GM12878 (cell line): Measurements from ENCODE around the gene ODR4. TPM values are rescaled to one million over a fixed set of nuclear protein-coding genes. Genes with fewer than 3 reads are reported as not detected.

Experiments used
- ATAC-seq: fragments of 200-7000 bp; cut with Tn5 transposase; 3 replicates; pipeline ENCODE4 v1.9.1; 2020; ENCODE audit warnings: mild to moderate bottlenecking, moderate library complexity
- BruUV-seq: library from RNA; stranded (reverse); fragments of 400-500 nt; replicated peaks from 2 replicates; lab custom pipeline; 2021; lab: Mats Ljungman, UMichigan
- CTCF ChIA-PET: fragments of 300-600 bp; sonication (Branson Sonifier 250); formaldehyde crosslinking; extraction: SDS; loops from one replicate; lab custom pipeline; 2021; ENCODE audit warnings: inconsistent platforms; lab: Yijun Ruan, JAX
- POLR2A ChIA-PET: fragments of 350-600 bp; formaldehyde crosslinking; extraction: SDS; loops from one replicate; lab custom pipeline; 2021; ENCODE audit warnings: inconsistent platforms; lab: Charles Lee
- RAD21 ChIA-PET: fragments of 300-600 bp; sonication (Branson Sonifier 250); formaldehyde crosslinking; loops from one replicate; lab custom pipeline; 2023; ENCODE audit warnings: antibody characterized with exemption; ENCODE audit not compliant: unreplicated experiment; lab: Charles Lee
- SMC1A ChIA-PET: fragments of 300-600 bp; sonication (Branson Sonifier 250); formaldehyde crosslinking; loops from one replicate; lab custom pipeline; 2023; ENCODE audit not compliant: unreplicated experiment, uncharacterized antibody; lab: Charles Lee
- DNase-seq: peaks from one replicate; pipeline ENCODE4 v3.0.0-alpha.2; 2011; ENCODE audit warnings: low read depth, low spot score
- FAIRE-seq: peaks from 3 replicates; lab custom pipeline; 2011; peaks lifted over from hg19 to GRCh38; lab: Jason Lieb, UNC
- H2AFZ ChIP-seq: 2 replicates; pipeline ENCODE4 v1.6.0; 2011; ENCODE audit warnings: low read depth, low read length, control low read depth; ENCODE audit not compliant: control insufficient read depth
- H3K27ac ChIP-seq: 2 replicates; pipeline ENCODE4 v1.5.1; 2011; ENCODE audit warnings: control low read depth; ENCODE audit not compliant: control insufficient read depth, insufficient read depth
- H3K27me3 ChIP-seq, 2 experiments: replicated peaks in 1 of 2; 2 replicates each; pipeline versions ENCODE4 v1.6.0 to v1.6.1; 2011; ENCODE audit warnings: low read length in 1 of 2; ENCODE audit not compliant: control insufficient read depth in 2 of 2, insufficient read depth in 2 of 2
- H3K36me3 ChIP-seq, 2 experiments: 2 replicates each; pipeline ENCODE4 v1.5.1; 2011; ENCODE audit warnings: low read length in 1 of 2; ENCODE audit not compliant: control insufficient read depth in 2 of 2, insufficient read depth in 2 of 2
- H3K4me1 ChIP-seq: 2 replicates; pipeline ENCODE4 v1.6.1; 2011; ENCODE audit warnings: mild to moderate bottlenecking, low read length, moderate library complexity, mixed read lengths; ENCODE audit not compliant: control insufficient read depth, insufficient read depth
- H3K4me2 ChIP-seq: 2 replicates; pipeline ENCODE4 v1.6.0; 2011; ENCODE audit warnings: control low read depth; ENCODE audit not compliant: control insufficient read depth, insufficient read depth
- H3K4me3 ChIP-seq: fragments of 200-600 bp; sonication (generic); 2 replicates; pipeline ENCODE4 v1.5.1; 2016
- H3K79me2 ChIP-seq: 2 replicates; pipeline ENCODE4 v1.6.0; 2011; ENCODE audit warnings: low read length; ENCODE audit not compliant: control insufficient read depth, insufficient read depth
- H3K9ac ChIP-seq: 2 replicates; pipeline ENCODE4 v1.8.0; 2011; ENCODE audit warnings: low read length, control low read depth, mixed read lengths; ENCODE audit not compliant: control insufficient read depth, insufficient read depth
- H3K9me3 ChIP-seq: replicated peaks from 3 replicates; pipeline ENCODE4 v1.5.1; 2011; ENCODE audit warnings: mild to moderate bottlenecking, low read length; ENCODE audit not compliant: control insufficient read depth, insufficient read depth
- H4K20me1 ChIP-seq: 2 replicates; pipeline ENCODE4 v1.6.0; 2011; ENCODE audit not compliant: control insufficient read depth, insufficient read depth
- ETV6 ChIP-seq, 2 experiments: fragments of 450-650 bp in 1 of 2; IDR thresholded peaks in 1 of 2; conservative IDR thresholded peaks in 1 of 2; 2 replicates each; pipeline ENCODE4 v1.6.1; 2014; ENCODE audit warnings: antibody characterized with exemption in 1 of 2, borderline replicate concordance in 1 of 2, low read depth in 1 of 2, mild to moderate bottlenecking in 1 of 2, moderate library complexity in 1 of 2
- EZH2 ChIP-seq: IDR thresholded peaks from 2 replicates; pipeline ENCODE4 v1.6.1; 2012; ENCODE audit warnings: low read depth, mild to moderate bottlenecking, control low read depth, inconsistent platforms, low read length, borderline replicate concordance; ENCODE audit not compliant: control insufficient read depth
- NR2C2 ChIP-seq: IDR thresholded peaks from 2 replicates; pipeline ENCODE4 v1.6.1; 2011; ENCODE audit warnings: borderline replicate concordance, low read depth; ENCODE audit not compliant: control insufficient read depth, insufficient read length
- PAX8 ChIP-seq: fragments of 450-650 bp; IDR thresholded peaks from 2 replicates; pipeline ENCODE4 v1.6.1; 2017; ENCODE audit warnings: mild to moderate bottlenecking, moderate library complexity
- WGBS: methylation state at CpG from one replicate; pipeline ENCODE4 v1.1.6; 2016; ENCODE audit warnings: low lambda C conversion rate; ENCODE audit not compliant: insufficient replicate concordance, insufficient coverage; ENCODE audit errors: missing lambda C conversion rate; 5-methylcytosine and 5-hydroxymethylcytosine counted together
- in situ Hi-C: fragments of 300-500 bp; cut with MboI; formaldehyde crosslinking; loops from 9 replicates; pipeline ENCODE4 v1.14.3; 2018; ENCODE audit warnings: mixed read lengths
- intact Hi-C: fragments of 100-400 bp; cut with micrococcal nuclease; formaldehyde crosslinking; loops from one replicate; pipeline ENCODE4 v1.14.2; 2022; ENCODE audit not compliant: unreplicated experiment
- polyA plus RNA-seq, 11 experiments: library from polyadenylated mRNA; depleted of rRNA in 4 of 11; unstranded in 6 of 11; stranded (reverse) in 5 of 11; fragments of >200 nt; fragmentation: Nextera tagmentation in 4 of 11; fragmentation: Illumina TruSeq in 1 of 11; extraction: Ambion mirVana in 4 of 11; extraction: Trizol in 1 of 11; gene quantifications; 1 replicate in 1 of 11; 2 replicates in 10 of 11; pipeline versions ENCODE4 v1.2.1 to v1.2.3, GENCODE V29; 2011 to 2016; ENCODE audit warnings: inconsistent platforms in 2 of 11, missing spikeins in 2 of 11, low read depth in 1 of 11
- total RNA-seq, 4 experiments: library from RNA; depleted of rRNA in 3 of 4; stranded (reverse); fragments of >200 nt in 3 of 4; fragmentation: Illumina TruSeq in 1 of 4; extraction: Trizol in 1 of 4; gene quantifications; 2 replicates each; pipeline versions ENCODE4 v1.2.1 to v1.2.3, GENCODE V29; 2013 to 2021
- TF ChIP-seq, protein P1 (sequence below): fragments of 150-350 bp; IDR thresholded peaks from 2 replicates; pipeline ENCODE4 v1.6.1; 2014; ENCODE audit warnings: mild to moderate bottlenecking, low read depth, low read length
- TF ChIP-seq, protein P2 (sequence below): IDR thresholded peaks from 2 replicates; pipeline ENCODE4 v1.6.1; 2012; ENCODE audit warnings: low read length, inconsistent platforms
- TF ChIP-seq, protein P3 (sequence below): IDR thresholded peaks from 2 replicates; pipeline ENCODE4 v1.6.1; 2012; ENCODE audit warnings: improper control_type of control experiment, low read depth, low read length; ENCODE audit not compliant: insufficient replicate concordance

ODR4 gene
- total and polyA plus RNA-seq, 10 of the 15 experiments (the other 5 are each of a cell fraction or from before 2014, with no cell fraction given): 10.4 to 19.4 (median 13.3) TPM

DNA sequence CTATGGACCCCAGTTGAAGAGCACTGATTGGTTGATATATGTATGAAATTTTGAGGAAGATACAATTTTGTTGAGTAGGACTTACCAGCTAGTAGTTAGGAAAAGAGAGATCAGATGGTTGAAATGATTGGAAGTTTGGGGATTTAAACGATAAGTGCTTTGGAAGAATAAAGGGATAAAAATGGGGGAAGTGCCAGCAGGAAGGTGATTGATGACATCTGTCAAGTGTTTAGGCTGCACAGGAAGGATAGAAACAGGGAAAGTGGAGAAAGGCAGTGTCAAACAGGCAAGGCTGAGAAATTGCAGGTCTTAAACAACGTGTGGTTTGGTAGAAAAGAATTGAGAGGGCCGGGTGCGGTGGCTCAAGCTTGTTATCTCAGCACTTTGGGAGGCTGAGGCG is 62.9 kb downstream of the ODR4 start:
- TF ChIP-seq PAX8 (no peak), NR2C2 (no peak), ETV6 (conservative IDR thresholded peaks at IDR 0.05 in 1 of 2, IDR thresholded peaks at IDR 0.05 in 1 of 2; ENCODE audit: borderline replicate concordance in 1 of 2, low read depth in 1 of 2) (no peak), EZH2 (no peak)
- Histone ChIP-seq H3K9ac (no peak overlapping the region), H3K79me2 (no peaks in the 10 kb centered on the region), H4K20me1 (no peaks in the 10 kb centered on the region), H3K9me3 (no peaks in the 10 kb centered on the region), H3K4me2 (no peak overlapping the region), H3K36me3 (peaks cover 0 to 5% of the 10 kb centered on the region in 2 experiments; a peak in 1 of 4 replicates), H3K4me1 (no peaks in the 10 kb centered on the region), H3K27ac (no peak overlapping the region), H3K27me3 (no peaks in the 10 kb centered on the region), H3K4me3 (no peak overlapping the region), H2AFZ (no peak overlapping the region)
- ATAC-seq (no peak), DNase-seq (no peak), FAIRE-seq (no peak)
- ChIA-PET POLR2A (no interaction called here), CTCF (no interaction called here), RAD21 (no interaction called here), SMC1A (interaction anchor here (0.9 kb wide), 1 partner anchor 56 kb away, joined by 3 read pairs; no protein-coding TSS in a partner anchor)
- intact Hi-C loops (no loop called here), in situ Hi-C loops (no loop called here)
- no TSS peak for BruUV-seq
- WGBS: 97% methylated on average over 5 of the region's 5 CpGs

DNA sequence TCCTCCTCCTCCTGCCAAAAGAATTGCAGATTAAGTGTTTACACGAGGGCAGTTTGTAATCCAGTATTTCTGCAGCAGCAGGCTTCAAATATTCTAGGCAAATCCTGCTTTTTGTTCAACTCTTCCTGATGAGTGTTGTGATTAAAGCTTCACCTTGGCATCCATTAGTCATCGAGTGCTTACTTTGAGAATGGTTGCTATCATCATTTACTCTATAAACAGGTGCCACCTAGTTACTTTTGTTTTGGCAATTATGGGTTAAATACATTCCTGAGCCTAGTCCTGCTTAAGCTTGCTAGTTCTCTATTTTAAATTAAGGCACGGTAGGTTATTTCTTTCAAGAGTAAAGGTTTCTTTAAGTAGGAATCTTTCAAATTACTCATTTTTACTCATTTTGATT is 64.9 kb downstream of the ODR4 start:
- CTCF ChIA-PET: no interaction called here
- TF ChIP-seq, protein P1, sequence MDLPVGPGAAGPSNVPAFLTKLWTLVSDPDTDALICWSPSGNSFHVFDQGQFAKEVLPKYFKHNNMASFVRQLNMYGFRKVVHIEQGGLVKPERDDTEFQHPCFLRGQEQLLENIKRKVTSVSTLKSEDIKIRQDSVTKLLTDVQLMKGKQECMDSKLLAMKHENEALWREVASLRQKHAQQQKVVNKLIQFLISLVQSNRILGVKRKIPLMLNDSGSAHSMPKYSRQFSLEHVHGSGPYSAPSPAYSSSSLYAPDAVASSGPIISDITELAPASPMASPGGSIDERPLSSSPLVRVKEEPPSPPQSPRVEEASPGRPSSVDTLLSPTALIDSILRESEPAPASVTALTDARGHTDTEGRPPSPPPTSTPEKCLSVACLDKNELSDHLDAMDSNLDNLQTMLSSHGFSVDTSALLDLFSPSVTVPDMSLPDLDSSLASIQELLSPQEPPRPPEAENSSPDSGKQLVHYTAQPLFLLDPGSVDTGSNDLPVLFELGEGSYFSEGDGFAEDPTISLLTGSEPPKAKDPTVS: no peak
- TF ChIP-seq, protein P2, sequence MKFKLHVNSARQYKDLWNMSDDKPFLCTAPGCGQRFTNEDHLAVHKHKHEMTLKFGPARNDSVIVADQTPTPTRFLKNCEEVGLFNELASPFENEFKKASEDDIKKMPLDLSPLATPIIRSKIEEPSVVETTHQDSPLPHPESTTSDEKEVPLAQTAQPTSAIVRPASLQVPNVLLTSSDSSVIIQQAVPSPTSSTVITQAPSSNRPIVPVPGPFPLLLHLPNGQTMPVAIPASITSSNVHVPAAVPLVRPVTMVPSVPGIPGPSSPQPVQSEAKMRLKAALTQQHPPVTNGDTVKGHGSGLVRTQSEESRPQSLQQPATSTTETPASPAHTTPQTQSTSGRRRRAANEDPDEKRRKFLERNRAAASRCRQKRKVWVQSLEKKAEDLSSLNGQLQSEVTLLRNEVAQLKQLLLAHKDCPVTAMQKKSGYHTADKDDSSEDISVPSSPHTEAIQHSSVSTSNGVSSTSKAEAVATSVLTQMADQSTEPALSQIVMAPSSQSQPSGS: 0 out of 2 replicates have a peak, but pooled peaks have one; percentile 17
- TF ChIP-seq, protein P3, sequence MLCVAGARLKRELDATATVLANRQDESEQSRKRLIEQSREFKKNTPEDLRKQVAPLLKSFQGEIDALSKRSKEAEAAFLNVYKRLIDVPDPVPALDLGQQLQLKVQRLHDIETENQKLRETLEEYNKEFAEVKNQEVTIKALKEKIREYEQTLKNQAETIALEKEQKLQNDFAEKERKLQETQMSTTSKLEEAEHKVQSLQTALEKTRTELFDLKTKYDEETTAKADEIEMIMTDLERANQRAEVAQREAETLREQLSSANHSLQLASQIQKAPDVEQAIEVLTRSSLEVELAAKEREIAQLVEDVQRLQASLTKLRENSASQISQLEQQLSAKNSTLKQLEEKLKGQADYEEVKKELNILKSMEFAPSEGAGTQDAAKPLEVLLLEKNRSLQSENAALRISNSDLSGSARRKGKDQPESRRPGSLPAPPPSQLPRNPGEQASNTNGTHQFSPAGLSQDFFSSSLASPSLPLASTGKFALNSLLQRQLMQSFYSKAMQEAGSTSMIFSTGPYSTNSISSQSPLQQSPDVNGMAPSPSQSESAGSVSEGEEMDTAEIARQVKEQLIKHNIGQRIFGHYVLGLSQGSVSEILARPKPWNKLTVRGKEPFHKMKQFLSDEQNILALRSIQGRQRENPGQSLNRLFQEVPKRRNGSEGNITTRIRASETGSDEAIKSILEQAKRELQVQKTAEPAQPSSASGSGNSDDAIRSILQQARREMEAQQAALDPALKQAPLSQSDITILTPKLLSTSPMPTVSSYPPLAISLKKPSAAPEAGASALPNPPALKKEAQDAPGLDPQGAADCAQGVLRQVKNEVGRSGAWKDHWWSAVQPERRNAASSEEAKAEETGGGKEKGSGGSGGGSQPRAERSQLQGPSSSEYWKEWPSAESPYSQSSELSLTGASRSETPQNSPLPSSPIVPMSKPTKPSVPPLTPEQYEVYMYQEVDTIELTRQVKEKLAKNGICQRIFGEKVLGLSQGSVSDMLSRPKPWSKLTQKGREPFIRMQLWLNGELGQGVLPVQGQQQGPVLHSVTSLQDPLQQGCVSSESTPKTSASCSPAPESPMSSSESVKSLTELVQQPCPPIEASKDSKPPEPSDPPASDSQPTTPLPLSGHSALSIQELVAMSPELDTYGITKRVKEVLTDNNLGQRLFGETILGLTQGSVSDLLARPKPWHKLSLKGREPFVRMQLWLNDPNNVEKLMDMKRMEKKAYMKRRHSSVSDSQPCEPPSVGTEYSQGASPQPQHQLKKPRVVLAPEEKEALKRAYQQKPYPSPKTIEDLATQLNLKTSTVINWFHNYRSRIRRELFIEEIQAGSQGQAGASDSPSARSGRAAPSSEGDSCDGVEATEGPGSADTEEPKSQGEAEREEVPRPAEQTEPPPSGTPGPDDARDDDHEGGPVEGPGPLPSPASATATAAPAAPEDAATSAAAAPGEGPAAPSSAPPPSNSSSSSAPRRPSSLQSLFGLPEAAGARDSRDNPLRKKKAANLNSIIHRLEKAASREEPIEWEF: no peak

More for the DNA sequence above, 64.9 kb downstream of the ODR4 start:
- ChIA-PET SMC1A (no interaction called here), RAD21 (no interaction called here), POLR2A (no interaction called here)
- BruUV-seq: no TSS peak
- Histone ChIP-seq H3K9me3 (no peaks in the 10 kb centered on the region), H4K20me1 (no peaks in the 10 kb centered on the region), H2AFZ (no peak overlapping the region), H3K27ac (no peak overlapping the region), H3K27me3 (no peaks in the 10 kb centered on the region), H3K36me3 (peaks cover 0 to 5% of the 10 kb centered on the region in 2 experiments; a peak in 1 of 4 replicates), H3K4me2 (no peak overlapping the region), H3K4me1 (no peaks in the 10 kb centered on the region), H3K79me2 (no peaks in the 10 kb centered on the region), H3K9ac (no peak overlapping the region), H3K4me3 (no peak overlapping the region)
- ATAC-seq: peak; percentile 29; the same call in 2 of the 3 replicates
- WGBS: 22% methylated on average over 3 of the region's 3 CpGs
- intact Hi-C loops (no loop called here), in situ Hi-C loops (no loop called here)
- no peak for DNase-seq
- no peak for FAIRE-seq
